Thoracic aorta (tissue), 2 donors: ENCODE measurements around the gene BCL2L1. TPM values are rescaled to one million over a fixed set of nuclear protein-coding genes. Genes with fewer than 3 reads are reported as not detected.

Experiments used
- ATAC-seq: fragments of 150-250 bp; one replicate; pipeline ENCODE4 v1.8.0; 2017; ENCODE audit warnings: low read depth; ENCODE audit not compliant: insufficient number of reproducible peaks, low FRiP score
- DNase-seq: peaks from one replicate; pipeline ENCODE4 v3.0.0-alpha.2; 2020; ENCODE audit warnings: low spot score
- H3K27ac ChIP-seq, 2 donors: fragments of 200-600 bp; sonication (generic); 1 replicate in 1 of 2; 2 replicates in 1 of 2; pipeline ENCODE4 v1.5.1; 2016; ENCODE audit warnings: mild to moderate bottlenecking in 2 of 2, moderate library complexity in 2 of 2
- H3K27me3 ChIP-seq: fragments of 200-600 bp; sonication (generic); replicated peaks from 2 replicates; pipeline ENCODE4 v1.6.0; 2016; ENCODE audit warnings: mild to moderate bottlenecking; ENCODE audit not compliant: insufficient read depth
- H3K36me3 ChIP-seq: fragments of 200-600 bp; sonication (generic); one replicate; pipeline ENCODE4 v1.5.1; 2016
- H3K4me1 ChIP-seq, 2 donors: fragments of 200-600 bp; sonication (generic); 1 replicate in 1 of 2; 2 replicates in 1 of 2; pipeline versions ENCODE4 v1.5.1 to v1.6.0; 2016; ENCODE audit warnings: low read depth in 2 of 2, mild to moderate bottlenecking in 1 of 2; ENCODE audit not compliant: control insufficient read depth in 1 of 2
- H3K4me3 ChIP-seq: fragments of 200-600 bp; sonication (generic); 2 replicates; pipeline ENCODE4 v1.5.1; 2016; ENCODE audit warnings: mild to moderate bottlenecking
- H3K9me3 ChIP-seq: fragments of 200-600 bp; sonication (generic); 2 replicates; pipeline ENCODE4 v1.5.1; 2016
- total RNA-seq, 2 donors: library from RNA; depleted of rRNA; stranded (reverse); fragments of >200 nt; gene quantifications; one replicate each; pipeline versions ENCODE4 v1.1.0 to v1.2.3, GENCODE V29; 2016
- TF ChIP-seq, protein P1 (sequence below): fragments of 200-600 bp; sonication (generic); IDR thresholded peaks from one replicate; pipeline ENCODE4 v1.5.1; 2019; ENCODE audit warnings: antibody characterized with exemption

BCL2L1 gene
- total RNA-seq, 2 donors from 2014 or later = 137 to 187 TPM

DNA sequence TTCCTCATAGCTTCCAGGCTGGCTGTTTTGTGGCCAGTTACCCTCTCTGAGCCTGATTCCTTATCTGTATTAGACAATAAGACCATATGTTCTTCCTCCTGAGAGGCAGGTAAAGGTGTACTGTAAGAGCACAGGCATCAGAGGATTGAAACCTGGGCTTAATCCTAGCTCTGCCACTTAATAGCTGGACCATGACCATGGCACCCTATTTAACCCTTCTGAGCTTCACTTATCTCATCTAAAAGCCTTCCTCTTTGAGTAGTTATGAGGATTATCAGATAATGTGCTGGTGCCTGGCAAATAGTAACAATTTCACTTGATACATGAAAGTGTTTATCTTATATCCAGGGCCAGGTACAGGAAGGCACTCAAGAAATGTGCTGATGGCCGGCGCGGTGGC lies 34.9 kb downstream of the BCL2L1 start:
- no peak for DNase-seq
- H3K4me3 ChIP-seq = no peak overlapping the region
- no peak for ATAC-seq
- H3K4me1 ChIP-seq = peaks cover 46 to 55% of the 10 kb centered on the region in 2 donors
- peak overlapping the region in 1 of 2 donors; percentile 34 for H3K27ac ChIP-seq
- H3K9me3 ChIP-seq = no peaks in the 10 kb centered on the region
- peaks cover 14% of the 10 kb centered on the region for H3K36me3 ChIP-seq
- TF ChIP-seq, protein P1, sequence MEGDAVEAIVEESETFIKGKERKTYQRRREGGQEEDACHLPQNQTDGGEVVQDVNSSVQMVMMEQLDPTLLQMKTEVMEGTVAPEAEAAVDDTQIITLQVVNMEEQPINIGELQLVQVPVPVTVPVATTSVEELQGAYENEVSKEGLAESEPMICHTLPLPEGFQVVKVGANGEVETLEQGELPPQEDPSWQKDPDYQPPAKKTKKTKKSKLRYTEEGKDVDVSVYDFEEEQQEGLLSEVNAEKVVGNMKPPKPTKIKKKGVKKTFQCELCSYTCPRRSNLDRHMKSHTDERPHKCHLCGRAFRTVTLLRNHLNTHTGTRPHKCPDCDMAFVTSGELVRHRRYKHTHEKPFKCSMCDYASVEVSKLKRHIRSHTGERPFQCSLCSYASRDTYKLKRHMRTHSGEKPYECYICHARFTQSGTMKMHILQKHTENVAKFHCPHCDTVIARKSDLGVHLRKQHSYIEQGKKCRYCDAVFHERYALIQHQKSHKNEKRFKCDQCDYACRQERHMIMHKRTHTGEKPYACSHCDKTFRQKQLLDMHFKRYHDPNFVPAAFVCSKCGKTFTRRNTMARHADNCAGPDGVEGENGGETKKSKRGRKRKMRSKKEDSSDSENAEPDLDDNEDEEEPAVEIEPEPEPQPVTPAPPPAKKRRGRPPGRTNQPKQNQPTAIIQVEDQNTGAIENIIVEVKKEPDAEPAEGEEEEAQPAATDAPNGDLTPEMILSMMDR = no peak
- H3K27me3 ChIP-seq = no peaks in the 10 kb centered on the region

DNA sequence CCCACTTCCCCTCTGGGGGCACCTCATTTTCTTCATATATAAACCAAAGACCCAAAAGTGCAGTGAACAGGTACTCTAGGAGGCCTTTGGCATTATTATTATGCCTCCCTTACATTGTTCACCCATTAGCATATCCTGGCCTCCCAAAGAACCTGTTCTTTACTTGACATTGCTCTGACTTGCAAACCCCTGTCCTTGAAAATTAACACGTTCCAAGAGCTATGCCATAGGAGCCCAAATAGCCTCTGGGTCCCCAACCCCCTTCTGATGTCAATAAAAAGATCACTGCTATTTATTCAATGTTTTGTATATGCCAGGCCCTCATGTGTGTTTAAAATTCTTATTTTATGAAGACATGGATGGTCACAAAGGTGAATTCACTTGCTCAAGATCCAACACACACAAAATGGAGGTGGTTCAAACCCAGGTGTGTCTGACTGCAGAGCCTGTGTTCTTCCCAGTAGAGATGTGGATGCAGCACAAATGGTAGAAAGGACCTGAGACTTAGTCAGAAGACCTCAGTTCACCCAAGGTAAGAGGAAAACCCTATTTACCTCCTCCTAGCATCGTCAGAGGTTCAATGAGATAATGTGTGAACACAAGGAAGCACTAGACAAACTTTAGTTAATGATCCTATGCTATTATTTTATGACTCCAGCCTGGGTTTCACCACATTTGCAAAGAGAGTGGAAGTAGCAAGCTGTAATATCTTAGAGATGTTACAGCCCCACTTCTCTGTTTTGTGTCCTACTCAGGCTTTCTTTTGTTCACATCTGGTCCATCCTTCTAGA lies 36.6 kb downstream of the BCL2L1 start:
- DNase-seq = no peak
- Histone ChIP-seq H3K27ac (peak overlapping the region in 1 of 2 donors; percentile 54), H3K4me3 (no peak overlapping the region), H3K36me3 (peaks cover 10% of the 10 kb centered on the region), H3K27me3 (no peaks in the 10 kb centered on the region), H3K4me1 (peaks cover 62 to 72% of the 10 kb centered on the region in 2 donors), H3K9me3 (no peaks in the 10 kb centered on the region)
- TF ChIP-seq, protein P1 = no peak
- no peak for ATAC-seq

DNA sequence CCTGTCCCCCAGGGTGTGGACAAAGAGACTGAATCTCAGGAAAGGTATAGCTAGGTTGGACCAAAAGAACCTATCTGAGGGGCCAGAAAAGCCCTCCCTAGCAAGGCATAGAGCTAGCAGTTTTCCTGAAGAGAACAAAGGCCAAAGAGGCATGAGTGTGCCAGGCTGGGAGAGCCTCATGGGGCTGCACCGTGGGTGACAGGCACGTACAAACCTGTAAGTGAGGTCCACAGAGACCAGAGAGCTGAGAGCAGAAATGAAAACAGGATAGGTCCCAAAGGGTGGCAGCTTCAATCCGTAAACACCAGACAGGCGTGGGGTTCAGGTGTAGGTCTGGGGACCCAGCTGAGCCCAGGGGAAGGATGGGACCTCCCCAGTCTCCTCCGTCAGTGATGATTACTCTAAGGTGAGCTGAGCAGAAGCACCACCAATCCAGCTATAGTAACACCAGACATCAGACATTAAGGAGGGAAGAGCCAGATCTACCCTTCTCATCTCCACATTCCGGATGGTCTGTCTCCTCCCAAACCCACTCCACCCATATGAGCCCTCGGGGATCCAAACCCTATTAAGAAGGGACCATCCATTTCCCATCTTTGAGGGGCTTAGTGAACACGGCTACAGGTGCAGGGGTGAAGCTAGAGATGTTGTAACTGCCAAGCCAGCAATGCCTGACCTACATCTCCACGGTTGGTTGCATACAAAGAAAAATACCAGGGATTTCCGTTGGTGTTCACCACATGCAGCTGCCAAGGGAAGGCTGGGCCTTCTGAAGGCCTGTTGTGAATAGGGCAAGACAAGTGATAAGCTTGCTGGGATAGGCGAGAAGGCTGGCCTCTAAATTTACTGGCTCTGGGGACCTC lies 38.3 kb downstream of the BCL2L1 start:
- no peak for DNase-seq
- peaks cover 10% of the 10 kb centered on the region for H3K36me3 ChIP-seq

DNA sequence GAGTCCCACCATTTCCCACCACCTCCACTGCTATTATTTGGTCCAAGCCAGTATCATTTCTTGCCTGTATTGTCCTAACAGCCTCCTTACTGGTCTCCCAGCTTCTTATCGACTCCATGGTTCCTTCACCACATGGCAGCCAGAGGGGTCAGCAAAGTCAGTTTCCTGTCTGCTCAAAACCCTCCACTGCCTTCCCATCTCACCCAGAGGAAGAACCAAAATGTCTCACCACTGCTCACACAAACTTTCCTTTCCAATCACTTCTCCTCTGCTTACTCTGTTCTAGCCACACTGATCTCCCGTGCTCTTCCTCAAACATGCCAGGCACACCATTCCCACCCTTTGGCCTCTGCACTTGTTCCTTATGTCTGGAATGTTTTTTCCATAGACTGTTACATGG lies 39.7 kb downstream of the BCL2L1 start:
- Histone ChIP-seq H3K36me3 (peaks cover 4% of the 10 kb centered on the region), H3K9me3 (no peaks in the 10 kb centered on the region), H3K4me3 (no peak overlapping the region), H3K27ac (peak overlapping the region; percentile 35 to 47), H3K4me1 (peaks cover 73 to 86% of the 10 kb centered on the region in 2 donors), H3K27me3 (no peaks in the 10 kb centered on the region)
- DNase-seq (no peak), ATAC-seq (no peak)
- TF ChIP-seq, protein P1 = no peak

More for the DNA sequence above, 38.3 kb downstream of the BCL2L1 start:
- peak overlapping the region in 1 of 2 donors; percentile 37 for H3K27ac ChIP-seq
- TF ChIP-seq, protein P1 = no peak
- H3K9me3 ChIP-seq = no peaks in the 10 kb centered on the region
- peaks cover 62 to 74% of the 10 kb centered on the region in 2 donors for H3K4me1 ChIP-seq
- no peak overlapping the region for H3K4me3 ChIP-seq
- H3K27me3 ChIP-seq = no peaks in the 10 kb centered on the region
- ATAC-seq = no peak

DNA sequence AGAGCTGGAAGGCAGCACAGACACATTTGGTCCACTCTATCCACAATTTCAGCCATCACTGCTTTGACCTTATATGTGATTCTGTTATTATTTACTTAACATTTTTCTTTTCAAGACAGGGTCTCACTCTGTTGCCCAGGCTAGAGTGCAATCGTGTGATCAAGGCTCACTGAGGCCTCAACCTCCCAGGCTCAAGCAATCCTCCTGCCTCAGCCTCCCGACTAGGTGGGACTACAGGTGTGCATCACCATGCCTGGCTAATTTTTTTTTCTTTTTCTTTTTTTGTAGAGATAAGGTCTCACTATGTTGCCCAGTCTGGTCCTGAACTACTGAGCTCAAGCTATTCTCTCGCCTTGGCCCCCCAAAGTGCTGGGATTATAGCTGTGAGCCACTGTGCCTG lies 40.3 kb downstream of the BCL2L1 start:
- H3K27ac ChIP-seq = peak overlapping the region; percentile 35 to 86
- no peak overlapping the region for H3K4me3 ChIP-seq
- TF ChIP-seq, protein P1 = no peak
- H3K9me3 ChIP-seq = no peaks in the 10 kb centered on the region
- peaks cover 4% of the 10 kb centered on the region for H3K36me3 ChIP-seq
- no peaks in the 10 kb centered on the region for H3K27me3 ChIP-seq
- peaks cover 79 to 89% of the 10 kb centered on the region in 2 donors for H3K4me1 ChIP-seq
- ATAC-seq = no peak
- no peak for DNase-seq
